Stomach (tissue), 9 donors: ENCODE data around the gene ARRDC3. TPM values are rescaled to one million over a fixed set of nuclear protein-coding genes. Genes with fewer than 3 reads are reported as not detected.
"Not testable (repeated sequence)": the region's sequence is repeated elsewhere in the genome, so short reads cannot be mapped to it uniquely, and the experiment has no call there.

ENCODE experiments used
- DNase-seq, 2 donors: peaks; one replicate each; pipeline versions ENCODE4 v3.0.0 to v3.0.0-alpha.2; 2013 to 2019
- H3K27ac ChIP-seq, 5 donors: fragments of 200-600 bp in 4 of 5; sonication (generic) in 4 of 5; one replicate each; pipeline ENCODE4 v1.5.1; 2013 to 2019; ENCODE audit warnings: mild to moderate bottlenecking in 1 of 5, moderate library complexity in 1 of 5
- H3K27me3 ChIP-seq, 3 donors: fragments of 200-600 bp; sonication (generic); one replicate each; pipeline ENCODE4 v1.5.1; 2017 to 2019; ENCODE audit warnings: mixed run types in 1 of 3
- H3K36me3 ChIP-seq, 4 donors: fragments of 200-600 bp; sonication (generic); 1 replicate in 3 of 4; 2 replicates in 1 of 4; pipeline ENCODE4 v1.5.1; 2016 to 2019
- H3K4me1 ChIP-seq, 4 donors: fragments of 200-600 bp; sonication (generic); one replicate each; pipeline ENCODE4 v1.5.1; 2016 to 2019
- H3K4me3 ChIP-seq, 4 donors: fragments of 200-600 bp; sonication (generic) in 3 of 4; one replicate each; pipeline ENCODE4 v1.5.1; 2016 to 2019; ENCODE audit warnings: mild to moderate bottlenecking in 1 of 4
- H3K9me3 ChIP-seq, 4 donors: fragments of 200-600 bp; sonication (generic); one replicate each; pipeline ENCODE4 v1.5.1; 2016 to 2019
- CTCF ChIP-seq, 7 experiments: fragments of 450-650 bp in 4 of 7; fragments of 200-600 bp in 3 of 7; sonication (generic) in 3 of 7; IDR thresholded peaks; one replicate each; pipeline ENCODE4 v1.5.1; 2016 to 2019; ENCODE audit warnings: antibody characterized with exemption in 7 of 7, control low read depth in 2 of 7, mild to moderate bottlenecking in 1 of 7
- EP300 ChIP-seq: sonication (generic); formaldehyde crosslinking; IDR thresholded peaks from one replicate; pipeline ENCODE4 v1.6.1; 2017; ENCODE audit warnings: antibody characterized with exemption
- POLR2A ChIP-seq, 4 donors: fragments of 450-650 bp; IDR thresholded peaks; one replicate each; pipeline ENCODE4 v1.6.1; 2016; ENCODE audit warnings: antibody characterized with exemption in 4 of 4, control low read depth in 2 of 4, mild to moderate bottlenecking in 1 of 4, moderate library complexity in 1 of 4
- POLR2AphosphoS5 ChIP-seq, 3 donors: sonication (generic); formaldehyde crosslinking; IDR thresholded peaks; one replicate each; pipeline ENCODE4 v1.6.1; 2016; ENCODE audit warnings: antibody characterized with exemption in 3 of 3
- WGBS, 5 donors: extraction: QIAGEN DNeasy Blood & Tissue Kit in 3 of 5; methylation state at CpG; one replicate each; pipeline versions ENCODE4 v1.1.5 to v1.1.7; 2013 to 2018; 5-methylcytosine and 5-hydroxymethylcytosine counted together
- intact Hi-C: fragments of 100-400 bp; cut with DNase I; formaldehyde crosslinking; loops from one replicate; pipeline ENCODE4 v1.15.1; 2023; ENCODE audit warnings: low total_unique reads
- polyA plus RNA-seq, 3 donors: library from polyadenylated mRNA; stranded (reverse); fragments of 200-250 nt; gene quantifications; one replicate each; pipeline ENCODE4 v1.2.3, GENCODE V29; 2013
- total RNA-seq, 5 donors: library from RNA; depleted of rRNA; stranded (reverse); fragments of >200 nt; gene quantifications; one replicate each; pipeline versions ENCODE4 v1.1.0 to v1.2.3, GENCODE V29; 2014 to 2016
- donor health status: healthy with polysubstance abuse.
- donor health status: Bipolar disorder and iron deficiency.
- donor health status: healthy.

Gene ARRDC3
- total and polyA plus RNA-seq, 8 donors, result 8.7 to 188 (median 28.5) TPM

GRCh38 chr5:91359962-91360609, 23.0 kb downstream of the ARRDC3 start:
- intact Hi-C loops, result no loop called here
- DNase-seq, result no peak
- 88 to 98% (median 97%) methylated on average over 4 of the region's 4 CpGs for WGBS, 5 donors
- Histone ChIP-seq H3K9me3 (no peaks in the 10 kb centered on the region), H3K36me3 (no peaks in the 10 kb centered on the region), H3K27ac (no peak overlapping the region), H3K27me3 (no peaks in the 10 kb centered on the region), H3K4me3 (no peak overlapping the region), H3K4me1 (peaks cover 0 to 12% (median 5%) of the 10 kb centered on the region in 4 donors)
- TF ChIP-seq CTCF (IDR thresholded peaks at IDR 0.05), result no peak
- no peak for TF ChIP-seq EP300
- TF ChIP-seq POLR2AphosphoS5 (IDR thresholded peaks at IDR 0.05), result no peak
- TF ChIP-seq POLR2A (IDR thresholded peaks at IDR 0.05), result no peak

GRCh38 chr5:91357806-91358205, 25.3 kb downstream of the ARRDC3 start:
- no peaks in the 10 kb centered on the region for H3K36me3 ChIP-seq
- no peak overlapping the region for H3K4me3 ChIP-seq
- no peaks in the 10 kb centered on the region for H3K9me3 ChIP-seq
- no peak for TF ChIP-seq CTCF (IDR thresholded peaks at IDR 0.05)
- TF ChIP-seq POLR2A (IDR thresholded peaks at IDR 0.05), result no peak
- no peak for TF ChIP-seq POLR2AphosphoS5 (IDR thresholded peaks at IDR 0.05)
- TF ChIP-seq EP300, result no peak
- WGBS, 5 donors, result 40 to 64% (median 46%) methylated on average over 2 of the region's 2 CpGs
- intact Hi-C loops, result no loop called here
- no peak for DNase-seq
- H3K4me1 ChIP-seq, result peaks cover 0 to 18% (median 6%) of the 10 kb centered on the region in 4 donors
- H3K27ac ChIP-seq, result no peak overlapping the region
- no peaks in the 10 kb centered on the region for H3K27me3 ChIP-seq

- Histone ChIP-seq H3K9me3 (no peaks in the 10 kb centered on the region), H3K27me3 (no peaks in the 10 kb centered on the region), H3K27ac (no peak overlapping the region), H3K4me1 (peaks cover 0 to 18% (median 6%) of the 10 kb centered on the region in 4 donors), H3K36me3 (no peaks in the 10 kb centered on the region), H3K4me3 (no peak overlapping the region)
- TF ChIP-seq CTCF (IDR thresholded peaks at IDR 0.05), result no peak
- no peak for TF ChIP-seq POLR2A (IDR thresholded peaks at IDR 0.05)
- no peak for TF ChIP-seq POLR2AphosphoS5 (IDR thresholded peaks at IDR 0.05)
- no peak for TF ChIP-seq EP300
- intact Hi-C loops, result no loop called here
- WGBS, 5 donors, result 30 to 43% (median 38%) methylated on average over 8 of the region's 8 CpGs
- DNase-seq, result peak; percentile 33 to 58
Measured at GRCh38 chr5:91357012-91357634, 26.0 kb downstream of the ARRDC3 start.

GRCh38 chr5:91354867-91355266, 28.2 kb downstream of the ARRDC3 start:
- intact Hi-C loops, H3K4me3 ChIP-seq, H3K9me3 ChIP-seq, DNase-seq, H3K27me3 ChIP-seq, H3K36me3 ChIP-seq, H3K27ac ChIP-seq: not testable (repeated sequence)
- peaks cover 0 to 18% (median 6%) of the 10 kb centered on the region in 4 donors for H3K4me1 ChIP-seq
- WGBS, 5 donors, result 75 to 83% (median 79%) methylated on average over 4 of the region's 4 CpGs
